ENCODE data around the gene THADA. TPM values are rescaled to one million over a fixed set of nuclear protein-coding genes. Genes with fewer than 3 reads are reported as not detected.

Gene THADA
- total RNA-seq, 4 donors from 2014 or later, result 26.2 to 58.3 (median 29.7) TPM

DNA sequence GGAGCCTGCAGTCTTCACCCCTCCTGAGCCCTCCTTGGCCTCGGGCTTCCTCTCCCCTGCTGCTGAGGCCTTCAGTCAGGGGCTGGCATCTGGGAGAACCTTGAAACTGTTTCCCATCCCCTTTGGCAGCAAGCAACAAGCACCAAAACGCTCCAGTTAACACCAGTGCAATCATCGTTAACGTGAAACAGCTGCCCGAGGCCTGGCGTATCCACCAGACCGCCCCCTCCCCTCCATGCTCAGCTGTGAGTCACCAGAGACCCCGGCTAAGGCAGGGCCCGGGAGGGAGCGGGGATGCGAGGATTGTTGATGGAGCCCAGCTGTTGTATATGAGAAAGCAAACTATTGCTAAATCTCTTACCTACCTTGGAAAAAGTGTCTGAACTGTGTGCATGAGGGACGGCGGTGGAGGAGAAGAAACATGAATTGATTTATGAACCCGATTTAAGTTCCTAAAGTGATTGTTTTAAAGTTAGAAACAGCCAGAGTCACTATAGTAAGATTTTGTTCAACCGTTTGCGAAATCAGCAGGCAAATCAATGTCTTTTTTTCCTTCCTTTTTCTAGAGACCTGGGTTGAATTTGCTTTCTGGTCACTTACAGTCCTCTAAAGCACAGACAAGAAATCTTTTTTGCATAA, 374.6 kb downstream of the THADA start:
- peak; percentile 85 to 90 for DNase-seq (ENCODE audit: low spot score in 2 of 2)
- H3K4me1 ChIP-seq, result peaks cover 58% of the 10 kb centered on the region
- H3K36me3 ChIP-seq, result peaks cover 29% of the 10 kb centered on the region
- no peaks in the 10 kb centered on the region for H3K9me3 ChIP-seq
- TF ChIP-seq EP300 (IDR thresholded peaks at IDR 0.05) (no peak), POLR2AphosphoS5 (IDR thresholded peaks at IDR 0.05) (peak; percentile 5 to 84 (median 78)), POLR2A (IDR thresholded peaks at IDR 0.05) (peak in 1 of 2 donors; percentile 20)
- TF ChIP-seq, protein P1, sequence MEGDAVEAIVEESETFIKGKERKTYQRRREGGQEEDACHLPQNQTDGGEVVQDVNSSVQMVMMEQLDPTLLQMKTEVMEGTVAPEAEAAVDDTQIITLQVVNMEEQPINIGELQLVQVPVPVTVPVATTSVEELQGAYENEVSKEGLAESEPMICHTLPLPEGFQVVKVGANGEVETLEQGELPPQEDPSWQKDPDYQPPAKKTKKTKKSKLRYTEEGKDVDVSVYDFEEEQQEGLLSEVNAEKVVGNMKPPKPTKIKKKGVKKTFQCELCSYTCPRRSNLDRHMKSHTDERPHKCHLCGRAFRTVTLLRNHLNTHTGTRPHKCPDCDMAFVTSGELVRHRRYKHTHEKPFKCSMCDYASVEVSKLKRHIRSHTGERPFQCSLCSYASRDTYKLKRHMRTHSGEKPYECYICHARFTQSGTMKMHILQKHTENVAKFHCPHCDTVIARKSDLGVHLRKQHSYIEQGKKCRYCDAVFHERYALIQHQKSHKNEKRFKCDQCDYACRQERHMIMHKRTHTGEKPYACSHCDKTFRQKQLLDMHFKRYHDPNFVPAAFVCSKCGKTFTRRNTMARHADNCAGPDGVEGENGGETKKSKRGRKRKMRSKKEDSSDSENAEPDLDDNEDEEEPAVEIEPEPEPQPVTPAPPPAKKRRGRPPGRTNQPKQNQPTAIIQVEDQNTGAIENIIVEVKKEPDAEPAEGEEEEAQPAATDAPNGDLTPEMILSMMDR (IDR thresholded peaks at IDR 0.05), result no peak
- WGBS, result 2% methylated on average over 10 of the region's 16 CpGs
- peak overlapping the region; percentile 97 for H3K27ac ChIP-seq
- H3K4me3 ChIP-seq, result peak overlapping the region; percentile 90
- no peaks in the 10 kb centered on the region for H3K27me3 ChIP-seq

DNA sequence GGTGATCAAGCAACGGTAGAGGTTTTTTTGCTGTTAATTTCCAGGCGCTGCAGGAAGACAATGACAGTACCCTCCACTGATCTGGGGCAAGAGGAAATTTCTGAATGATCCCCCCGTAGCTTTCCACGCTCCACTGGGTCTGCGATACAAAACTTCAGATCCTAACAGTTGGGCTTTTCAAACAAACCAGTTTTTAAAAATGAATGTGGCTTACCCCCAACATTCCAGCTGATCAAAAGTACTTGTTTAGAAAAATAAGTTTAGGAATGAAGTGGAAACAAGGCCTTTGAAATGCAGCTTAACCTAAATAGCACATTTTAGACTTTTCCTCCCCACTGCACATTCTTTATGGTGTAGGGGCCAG, 375.1 kb downstream of the THADA start:
- Histone ChIP-seq H3K27ac (peak overlapping the region; percentile 97), H3K4me1 (peaks cover 58% of the 10 kb centered on the region), H3K27me3 (no peaks in the 10 kb centered on the region), H3K36me3 (peaks cover 28% of the 10 kb centered on the region), H3K9me3 (no peaks in the 10 kb centered on the region), H3K4me3 (peak overlapping the region; percentile 90)
- TF ChIP-seq POLR2AphosphoS5 (IDR thresholded peaks at IDR 0.05), result no peak
- TF ChIP-seq, protein P1 (IDR thresholded peaks at IDR 0.05), result no peak
- no peak for TF ChIP-seq EP300 (IDR thresholded peaks at IDR 0.05)
- no peak for TF ChIP-seq POLR2A (IDR thresholded peaks at IDR 0.05)
- WGBS, result 4% methylated on average over 5 of the region's 5 CpGs
- no peak for DNase-seq (ENCODE audit: low spot score in 2 of 2)

DNA sequence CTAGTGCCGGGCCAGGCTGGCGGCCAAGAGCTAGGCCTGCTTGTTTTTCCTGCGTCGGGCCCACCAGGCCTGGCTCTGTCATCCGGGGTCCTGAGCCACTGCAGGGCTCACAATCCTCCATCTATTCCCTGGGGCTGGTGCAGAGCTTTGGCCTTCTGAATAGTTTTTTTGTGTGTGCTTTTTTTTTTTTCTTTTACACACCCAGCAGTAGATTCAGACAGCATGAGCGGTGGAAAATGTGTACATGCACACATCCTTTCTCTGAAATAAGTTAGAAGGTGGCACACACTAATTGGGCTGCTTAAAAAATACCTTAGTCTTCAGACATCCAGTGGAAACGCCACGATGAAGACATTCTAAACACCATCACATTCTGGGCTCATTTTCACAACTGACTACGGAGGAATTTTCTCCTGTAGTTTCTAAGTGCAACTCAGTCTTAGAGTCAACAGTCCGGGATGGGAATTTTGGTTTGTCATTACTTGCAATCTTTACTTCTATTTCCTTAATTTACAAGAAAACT, 375.5 kb downstream of the THADA start:
- peak overlapping the region; percentile 90 for H3K4me3 ChIP-seq
- H3K27ac ChIP-seq, result peak overlapping the region; percentile 97
- H3K36me3 ChIP-seq, result peaks cover 24% of the 10 kb centered on the region
- WGBS, result 1% methylated on average over 10 of the region's 10 CpGs
- peaks cover 58% of the 10 kb centered on the region for H3K4me1 ChIP-seq
- DNase-seq (ENCODE audit: low spot score in 2 of 2), result no peak
- TF ChIP-seq EP300 (IDR thresholded peaks at IDR 0.05) (no peak), POLR2AphosphoS5 (IDR thresholded peaks at IDR 0.05) (no peak), POLR2A (IDR thresholded peaks at IDR 0.05) (no peak)
- TF ChIP-seq, protein P1 (IDR thresholded peaks at IDR 0.05), result no peak
- no peaks in the 10 kb centered on the region for H3K27me3 ChIP-seq
- no peaks in the 10 kb centered on the region for H3K9me3 ChIP-seq

DNA sequence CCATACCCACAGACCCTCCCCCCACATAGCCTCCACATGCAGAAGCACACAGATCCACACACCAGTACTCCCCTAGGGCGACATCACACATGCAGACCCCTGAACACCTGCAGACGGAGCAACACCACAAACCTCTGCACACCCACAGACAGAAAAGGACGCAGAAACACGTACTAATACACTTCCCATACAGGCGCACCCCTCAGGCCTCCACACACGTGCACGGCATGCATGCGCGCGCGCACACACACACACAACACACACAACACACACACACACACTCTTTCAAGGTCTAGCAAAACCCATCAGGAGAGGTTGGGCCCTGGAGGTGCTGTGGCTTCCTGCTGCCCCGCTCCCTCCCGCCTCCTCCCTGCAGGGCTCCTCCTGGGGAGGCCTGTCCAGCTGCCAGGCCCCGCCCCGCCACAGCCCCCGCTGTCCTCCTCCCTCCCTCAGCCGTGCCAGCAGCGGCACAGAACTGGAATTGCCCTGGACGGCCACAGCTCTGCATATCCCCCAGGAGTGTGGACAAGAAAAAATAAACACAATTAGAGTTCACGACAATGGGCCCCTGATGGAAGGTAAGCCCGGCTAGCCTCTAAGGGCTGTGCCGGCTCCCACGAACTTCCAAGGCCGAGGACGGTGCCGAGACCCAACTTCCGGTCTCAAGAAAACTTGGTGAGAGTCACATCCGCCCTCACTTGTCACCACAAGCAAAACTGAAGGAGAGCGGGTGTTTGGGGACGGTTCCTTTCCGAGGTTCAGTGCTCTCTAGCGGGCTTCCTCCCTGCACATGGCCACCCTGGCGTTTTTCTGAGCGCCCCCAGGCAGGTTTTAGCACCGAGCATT, 376.2 kb downstream of the THADA start:
- WGBS, result 1% methylated on average over 7 of the region's 35 CpGs
- TF ChIP-seq EP300 (IDR thresholded peaks at IDR 0.05) (no peak), POLR2AphosphoS5 (IDR thresholded peaks at IDR 0.05) (peak in 1 of 3 donors; percentile 70), POLR2A (IDR thresholded peaks at IDR 0.05) (peak in 1 of 2 donors; percentile 57)
- TF ChIP-seq, protein P1 (IDR thresholded peaks at IDR 0.05), result no peak

More for the DNA sequence above, 376.2 kb downstream of the THADA start:
- H3K36me3 ChIP-seq, result peaks cover 17% of the 10 kb centered on the region
- H3K27ac ChIP-seq, result peak overlapping the region; percentile 97
- H3K4me1 ChIP-seq, result peaks cover 58% of the 10 kb centered on the region
- no peaks in the 10 kb centered on the region for H3K9me3 ChIP-seq
- DNase-seq (ENCODE audit: low spot score in 2 of 2), result peak; percentile 92 to 94
- H3K4me3 ChIP-seq, result peak overlapping the region; percentile 90
- no peaks in the 10 kb centered on the region for H3K27me3 ChIP-seq

Measured in suprapubic skin (tissue), 4 donors.